Hematopoietic multipotent progenitor cell treated with erythropoietin and hydrocortisone succinate and interleukin-3 and kit ligand, for 6 days (in vitro differentiated cells): ENCODE data around the gene LCE6A.

ENCODE experiments used
- DNase-seq: peaks from one replicate; pipeline ENCODE4 v3.0.0-alpha.2; 2015

The LCE6A gene

GRCh38 chr1:152876827-152877226 is 34.2 kb downstream of the LCE6A start:
- no peak for DNase-seq

GRCh38 chr1:152878042-152878441 is 35.4 kb downstream of the LCE6A start, which contains the start of gene SMCP:
Gene SMCP, plus strand, starts transcription at chr1:152878322. Its CDS starts 6,101 bp downstream, at chr1:152884423.
- DNase-seq = peak; percentile 47

GRCh38 chr1:152879559-152880198 is 37.0 kb downstream of the LCE6A start:
- no peak for DNase-seq

GRCh38 chr1:152880316-152880715 is 37.7 kb downstream of the LCE6A start:
- no peak for DNase-seq

GRCh38 chr1:152880907-152881306 is 38.3 kb downstream of the LCE6A start:
- DNase-seq = no peak

- DNase-seq = no peak
Measured at GRCh38 chr1:152884085-152884484, 41.4 kb downstream of the LCE6A start.

GRCh38 chr1:152884506-152884905 is 41.9 kb downstream of the LCE6A start:
- no peak for DNase-seq

GRCh38 chr1:152884966-152885624 is 42.4 kb downstream of the LCE6A start:
- no peak for DNase-seq

GRCh38 chr1:152886085-152886484 is 43.4 kb downstream of the LCE6A start:
- no peak for DNase-seq

- no peak for DNase-seq
Measured at GRCh38 chr1:152886758-152887409, 44.2 kb downstream of the LCE6A start.

GRCh38 chr1:152888126-152888525 is 45.5 kb downstream of the LCE6A start:
- DNase-seq = no peak
